ENCODE data around the gene INO80.

DNA sequence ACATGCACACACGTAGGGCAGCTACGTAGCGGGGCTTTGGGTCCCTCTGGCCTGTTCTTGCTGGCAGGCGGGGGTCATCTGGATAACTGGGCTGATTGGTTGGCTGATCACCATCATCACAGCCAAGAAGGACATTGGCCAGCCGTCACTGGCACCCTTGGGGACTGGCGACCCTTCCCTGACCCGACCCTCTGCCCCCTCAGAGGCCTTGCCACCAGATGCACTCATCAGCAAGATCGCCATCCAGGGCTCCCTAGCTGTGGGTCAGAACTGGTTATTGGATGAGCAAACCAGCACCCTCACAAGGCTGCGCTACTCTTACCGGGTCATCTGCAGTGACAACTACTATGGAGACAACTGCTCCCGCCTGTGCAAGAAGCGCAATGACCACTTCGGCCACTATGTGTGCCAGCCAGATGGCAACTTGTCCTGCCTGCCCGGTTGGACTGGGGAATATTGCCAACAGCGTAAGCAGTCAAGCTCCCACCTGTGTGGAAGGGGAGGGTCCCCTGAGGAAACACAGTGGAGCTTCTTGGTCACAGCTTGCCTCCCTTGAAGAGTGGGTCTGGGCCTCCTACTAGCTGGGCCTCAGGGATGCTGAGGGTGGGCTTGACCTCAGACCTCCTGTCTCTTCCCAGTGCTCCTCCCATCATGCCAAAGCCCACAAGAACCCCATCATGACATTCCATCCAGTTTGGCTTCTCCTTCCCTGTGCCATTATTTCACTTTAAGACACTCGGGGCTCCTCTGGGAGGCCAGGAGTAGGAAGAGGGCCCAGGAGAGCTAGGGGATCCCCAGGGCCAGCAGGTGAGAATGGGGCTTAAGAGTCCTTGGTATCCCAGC lies 184.6 kb downstream of the INO80 start:
- TF ChIP-seq, protein P1, sequence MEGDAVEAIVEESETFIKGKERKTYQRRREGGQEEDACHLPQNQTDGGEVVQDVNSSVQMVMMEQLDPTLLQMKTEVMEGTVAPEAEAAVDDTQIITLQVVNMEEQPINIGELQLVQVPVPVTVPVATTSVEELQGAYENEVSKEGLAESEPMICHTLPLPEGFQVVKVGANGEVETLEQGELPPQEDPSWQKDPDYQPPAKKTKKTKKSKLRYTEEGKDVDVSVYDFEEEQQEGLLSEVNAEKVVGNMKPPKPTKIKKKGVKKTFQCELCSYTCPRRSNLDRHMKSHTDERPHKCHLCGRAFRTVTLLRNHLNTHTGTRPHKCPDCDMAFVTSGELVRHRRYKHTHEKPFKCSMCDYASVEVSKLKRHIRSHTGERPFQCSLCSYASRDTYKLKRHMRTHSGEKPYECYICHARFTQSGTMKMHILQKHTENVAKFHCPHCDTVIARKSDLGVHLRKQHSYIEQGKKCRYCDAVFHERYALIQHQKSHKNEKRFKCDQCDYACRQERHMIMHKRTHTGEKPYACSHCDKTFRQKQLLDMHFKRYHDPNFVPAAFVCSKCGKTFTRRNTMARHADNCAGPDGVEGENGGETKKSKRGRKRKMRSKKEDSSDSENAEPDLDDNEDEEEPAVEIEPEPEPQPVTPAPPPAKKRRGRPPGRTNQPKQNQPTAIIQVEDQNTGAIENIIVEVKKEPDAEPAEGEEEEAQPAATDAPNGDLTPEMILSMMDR (IDR thresholded peaks at IDR 0.05), result no peak
- no peak for TF ChIP-seq EZH2 (IDR thresholded peaks at IDR 0.05; ENCODE audit: borderline replicate concordance, insufficient read depth, low read depth, low read length, poor library complexity, severe bottlenecking)

Measured in B cell (primary cell).